Measurements from ENCODE around the gene ZMIZ1. TPM values are rescaled to one million over a fixed set of nuclear protein-coding genes. Genes with fewer than 3 reads are reported as not detected.

The ZMIZ1 gene
- total and polyA plus RNA-seq, 2 experiments from 2014 or later = 9.2 to 30.9 TPM

DNA sequence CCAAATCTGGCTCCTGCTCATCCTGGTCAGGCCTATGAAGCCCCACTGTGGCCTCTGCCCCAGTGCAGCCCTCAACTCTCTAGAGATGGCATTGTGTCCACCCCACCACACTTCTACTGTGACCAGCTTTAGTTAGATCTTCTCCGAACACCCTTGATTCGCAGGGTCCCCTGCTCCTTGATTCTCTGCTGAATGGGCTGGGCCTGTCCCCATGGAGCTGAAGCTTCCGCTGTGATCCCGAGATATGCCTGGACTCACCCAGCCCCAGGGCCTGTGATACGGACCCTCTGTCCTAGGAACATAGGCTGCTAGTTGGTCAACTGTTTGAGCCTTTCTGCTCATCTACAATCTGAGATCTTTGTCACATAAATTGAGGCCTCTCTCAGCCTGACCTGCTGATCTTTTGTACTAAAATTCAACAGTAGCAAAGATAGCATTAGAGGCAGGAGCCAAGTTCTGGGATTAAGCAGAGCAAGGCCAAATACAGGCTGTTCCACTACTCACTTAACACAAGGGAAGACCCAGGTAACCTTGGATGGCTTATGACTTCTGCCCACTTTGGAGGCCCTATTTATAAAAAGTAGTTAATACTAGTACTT, 272.0 kb downstream of the ZMIZ1 start (continued):
- TF ChIP-seq ZNF462 (CRISPR knock-in tag; IDR thresholded peaks at IDR 0.05) = no peak

DNA sequence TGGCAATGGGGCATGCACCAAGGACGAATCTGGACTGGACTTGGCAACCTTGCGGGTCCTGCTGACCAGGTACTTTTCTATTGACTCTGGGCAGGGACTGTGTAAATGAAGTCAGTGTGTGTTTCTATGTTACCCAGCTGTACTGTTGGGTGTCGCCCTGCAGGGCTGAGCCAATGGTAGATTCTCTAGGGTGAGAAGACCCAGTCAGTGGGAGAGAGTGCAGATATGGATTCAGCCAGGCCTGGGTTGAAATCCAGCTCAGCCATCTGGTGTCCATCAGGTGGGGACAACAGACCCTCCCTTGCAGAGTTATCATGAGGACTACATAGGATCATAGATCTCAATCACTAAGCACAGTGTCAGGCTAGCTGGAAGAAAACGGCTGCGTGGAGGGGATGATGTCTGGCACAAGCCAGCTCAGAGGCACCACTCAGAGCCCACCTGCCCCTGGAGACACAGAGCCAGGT, 273.6 kb downstream of the ZMIZ1 start:
- Mint-ChIP-seq H3K27me3 (ENCODE audit: insufficient read depth, low read depth, poor library complexity) (peaks cover 6% of the 10 kb centered on the region), H3K9me3 (peaks cover 3% of the 10 kb centered on the region; the same call in 2 of the 3 replicates), H3K27ac (no peak overlapping the region), H3K4me1 (peaks cover 6% of the 10 kb centered on the region; the same call in 2 of the 3 replicates), H3K4me3 (no peak overlapping the region), H3K36me3 (ENCODE audit: low read depth) (no peaks in the 10 kb centered on the region; the same call in 2 of the 3 replicates)
- H2AFZ ChIP-seq = no peak overlapping the region
- H3K27ac ChIP-seq (ENCODE audit: low read depth) = no peak overlapping the region
- peaks cover 7% of the 10 kb centered on the region for H3F3A ChIP-seq (replicated peaks; ENCODE audit: low read depth)
- H4K20me1 ChIP-seq (replicated peaks; ENCODE audit: insufficient read depth) = no peaks in the 10 kb centered on the region
- no peaks in the 10 kb centered on the region; the same call in 1 of the 2 replicates for H3K4me1 ChIP-seq (ENCODE audit: insufficient read depth)
- H3K27me3 ChIP-seq (ENCODE audit: insufficient read depth) = no peaks in the 10 kb centered on the region
- no peak overlapping the region for H3K4me3 ChIP-seq
- DNase-seq (ENCODE audit: low spot score) (no peak), ATAC-seq (no peak)
- no peaks in the 10 kb centered on the region for H3K9me2 ChIP-seq (ENCODE audit: insufficient read depth)
- H3K4me2 ChIP-seq = no peak overlapping the region
- H3K79me2 ChIP-seq (replicated peaks; ENCODE audit: insufficient read depth) = no peaks in the 10 kb centered on the region
- no peaks in the 10 kb centered on the region for H3K36me3 ChIP-seq (ENCODE audit: insufficient read depth)
- TF ChIP-seq EZH2phosphoT487 (IDR thresholded peaks at IDR 0.05; ENCODE audit: unreplicated experiment) (no peak), CREB1 (CRISPR knock-in tag; IDR thresholded peaks at IDR 0.05; ENCODE audit: low read depth) (no peak), STAT1 (IDR thresholded peaks at IDR 0.05; ENCODE audit: unreplicated experiment) (no peak), EZH2 (IDR thresholded peaks at IDR 0.05; ENCODE audit: low read depth, unreplicated experiment) (no peak), ZNF331 (CRISPR knock-in tag; IDR thresholded peaks at IDR 0.05; ENCODE audit: low read depth) (no peak), ETS1 (IDR thresholded peaks at IDR 0.05) (no peak), ZNF114 (CRISPR knock-in tag; IDR thresholded peaks at IDR 0.05) (no peak), NANOG (IDR thresholded peaks at IDR 0.05; ENCODE audit: borderline replicate concordance) (no peak), JUNB (IDR thresholded peaks at IDR 0.05; ENCODE audit: unreplicated experiment) (no peak), POLR2AphosphoS5 (IDR thresholded peaks at IDR 0.05; ENCODE audit: low read depth) (no peak)
- TF ChIP-seq, protein P1, sequence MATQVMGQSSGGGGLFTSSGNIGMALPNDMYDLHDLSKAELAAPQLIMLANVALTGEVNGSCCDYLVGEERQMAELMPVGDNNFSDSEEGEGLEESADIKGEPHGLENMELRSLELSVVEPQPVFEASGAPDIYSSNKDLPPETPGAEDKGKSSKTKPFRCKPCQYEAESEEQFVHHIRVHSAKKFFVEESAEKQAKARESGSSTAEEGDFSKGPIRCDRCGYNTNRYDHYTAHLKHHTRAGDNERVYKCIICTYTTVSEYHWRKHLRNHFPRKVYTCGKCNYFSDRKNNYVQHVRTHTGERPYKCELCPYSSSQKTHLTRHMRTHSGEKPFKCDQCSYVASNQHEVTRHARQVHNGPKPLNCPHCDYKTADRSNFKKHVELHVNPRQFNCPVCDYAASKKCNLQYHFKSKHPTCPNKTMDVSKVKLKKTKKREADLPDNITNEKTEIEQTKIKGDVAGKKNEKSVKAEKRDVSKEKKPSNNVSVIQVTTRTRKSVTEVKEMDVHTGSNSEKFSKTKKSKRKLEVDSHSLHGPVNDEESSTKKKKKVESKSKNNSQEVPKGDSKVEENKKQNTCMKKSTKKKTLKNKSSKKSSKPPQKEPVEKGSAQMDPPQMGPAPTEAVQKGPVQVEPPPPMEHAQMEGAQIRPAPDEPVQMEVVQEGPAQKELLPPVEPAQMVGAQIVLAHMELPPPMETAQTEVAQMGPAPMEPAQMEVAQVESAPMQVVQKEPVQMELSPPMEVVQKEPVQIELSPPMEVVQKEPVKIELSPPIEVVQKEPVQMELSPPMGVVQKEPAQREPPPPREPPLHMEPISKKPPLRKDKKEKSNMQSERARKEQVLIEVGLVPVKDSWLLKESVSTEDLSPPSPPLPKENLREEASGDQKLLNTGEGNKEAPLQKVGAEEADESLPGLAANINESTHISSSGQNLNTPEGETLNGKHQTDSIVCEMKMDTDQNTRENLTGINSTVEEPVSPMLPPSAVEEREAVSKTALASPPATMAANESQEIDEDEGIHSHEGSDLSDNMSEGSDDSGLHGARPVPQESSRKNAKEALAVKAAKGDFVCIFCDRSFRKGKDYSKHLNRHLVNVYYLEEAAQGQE (IDR thresholded peaks at IDR 0.05; ENCODE audit: unreplicated experiment) = no peak
- TF ChIP-seq, protein P2, sequence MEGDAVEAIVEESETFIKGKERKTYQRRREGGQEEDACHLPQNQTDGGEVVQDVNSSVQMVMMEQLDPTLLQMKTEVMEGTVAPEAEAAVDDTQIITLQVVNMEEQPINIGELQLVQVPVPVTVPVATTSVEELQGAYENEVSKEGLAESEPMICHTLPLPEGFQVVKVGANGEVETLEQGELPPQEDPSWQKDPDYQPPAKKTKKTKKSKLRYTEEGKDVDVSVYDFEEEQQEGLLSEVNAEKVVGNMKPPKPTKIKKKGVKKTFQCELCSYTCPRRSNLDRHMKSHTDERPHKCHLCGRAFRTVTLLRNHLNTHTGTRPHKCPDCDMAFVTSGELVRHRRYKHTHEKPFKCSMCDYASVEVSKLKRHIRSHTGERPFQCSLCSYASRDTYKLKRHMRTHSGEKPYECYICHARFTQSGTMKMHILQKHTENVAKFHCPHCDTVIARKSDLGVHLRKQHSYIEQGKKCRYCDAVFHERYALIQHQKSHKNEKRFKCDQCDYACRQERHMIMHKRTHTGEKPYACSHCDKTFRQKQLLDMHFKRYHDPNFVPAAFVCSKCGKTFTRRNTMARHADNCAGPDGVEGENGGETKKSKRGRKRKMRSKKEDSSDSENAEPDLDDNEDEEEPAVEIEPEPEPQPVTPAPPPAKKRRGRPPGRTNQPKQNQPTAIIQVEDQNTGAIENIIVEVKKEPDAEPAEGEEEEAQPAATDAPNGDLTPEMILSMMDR (conservative IDR thresholded peaks at IDR 0.05; ENCODE audit: low read depth in 2 of 2) = no peak

All from GM23338 (cell line).